Stimulated activated naive CD8-positive, alpha-beta T cell treated with anti-CD3 and anti-CD28 coated beads, Interleukin-15, amount 100 ng/mL, for 72 hours (primary cell): Measurements from ENCODE around the gene GSTM5.

Experiments used
- ATAC-seq: fragments of 150-1000 bp; cut with Tn5 transposase; 2 replicates; pipeline ENCODE4 v1.10.0; 2021; ENCODE audit warnings: mild to moderate bottlenecking, moderate library complexity
- DNase-seq, 2 donors: peaks; one replicate each; pipeline ENCODE4 v3.0.0; 2021 to 2022
- H3K27ac Mint-ChIP-seq, 2 donors: one replicate each; pipeline ENCODE4 v1.8.0; 2022; ENCODE audit warnings: mild to moderate bottlenecking in 2 of 2, mixed read lengths in 2 of 2, moderate library complexity in 2 of 2
- H3K27me3 Mint-ChIP-seq: one replicate; pipeline ENCODE4 v1.8.0; 2022; ENCODE audit warnings: mixed read lengths
- H3K4me1 Mint-ChIP-seq: one replicate; pipeline ENCODE4 v1.8.0; 2022; ENCODE audit warnings: mild to moderate bottlenecking, mixed read lengths
- H3K4me3 Mint-ChIP-seq, 2 donors: one replicate each; pipeline ENCODE4 v1.8.0; 2022; ENCODE audit warnings: mild to moderate bottlenecking in 2 of 2, mixed read lengths in 2 of 2, moderate library complexity in 1 of 2
- H3K9me3 Mint-ChIP-seq, 2 donors: one replicate each; pipeline ENCODE4 v1.8.0; 2022; ENCODE audit warnings: mixed read lengths in 2 of 2

GSTM5 gene

GRCh38 chr1:109716570-109717090, 4.6 kb downstream of the GSTM5 start:
- H3K27me3 Mint-ChIP-seq: peaks cover 35% of the 10 kb centered on the region
- H3K9me3 Mint-ChIP-seq: no peaks in the 10 kb centered on the region
- DNase-seq (no peak), ATAC-seq (no peak)
- no peak overlapping the region for H3K4me3 Mint-ChIP-seq
- H3K4me1 Mint-ChIP-seq: peaks cover 5% of the 10 kb centered on the region
- H3K27ac Mint-ChIP-seq: peak overlapping the region; percentile 8 to 50

GRCh38 chr1:109717729-109718128, 5.7 kb downstream of the GSTM5 start:
- H3K27me3 Mint-ChIP-seq: peaks cover 27% of the 10 kb centered on the region
- no peak overlapping the region for H3K27ac Mint-ChIP-seq
- H3K4me3 Mint-ChIP-seq: no peak overlapping the region
- no peaks in the 10 kb centered on the region for H3K9me3 Mint-ChIP-seq
- DNase-seq (no peak), ATAC-seq (no peak)
- H3K4me1 Mint-ChIP-seq: peaks cover 5% of the 10 kb centered on the region

DNA sequence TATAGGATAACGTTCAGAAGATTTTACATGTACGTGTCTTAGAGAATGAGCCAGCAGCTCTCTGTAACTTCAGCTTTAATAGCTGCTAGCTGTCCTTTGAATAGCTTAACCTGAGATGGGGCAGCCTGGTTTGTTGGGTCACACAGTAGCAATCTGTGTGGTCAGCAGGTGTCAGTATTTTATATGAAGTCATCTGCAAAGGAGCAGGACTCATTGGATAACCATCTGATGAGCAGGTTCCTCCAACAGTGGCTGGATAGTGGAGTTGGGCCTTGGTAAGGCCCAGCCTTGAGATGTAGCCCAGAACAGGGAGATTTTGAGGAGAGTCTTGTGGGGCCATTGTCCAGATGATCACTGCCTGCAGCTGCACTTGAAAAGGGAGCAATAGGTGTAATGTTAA, 6.4 kb downstream of the GSTM5 start:
- ATAC-seq (no peak), DNase-seq (no peak)
- Mint-ChIP-seq H3K4me1 (peaks cover 5% of the 10 kb centered on the region), H3K27me3 (peaks cover 23% of the 10 kb centered on the region), H3K4me3 (no peak overlapping the region), H3K27ac (no peak overlapping the region), H3K9me3 (no peaks in the 10 kb centered on the region)

- ATAC-seq: no peak
- DNase-seq: no peak
- Mint-ChIP-seq H3K27ac (no peak overlapping the region), H3K27me3 (peaks cover 14% of the 10 kb centered on the region), H3K4me3 (no peak overlapping the region), H3K9me3 (no peaks in the 10 kb centered on the region), H3K4me1 (peaks cover 5% of the 10 kb centered on the region)
These were observed 7.3 kb downstream of the GSTM5 start for GRCh38 chr1:109719337-109719837.

DNA sequence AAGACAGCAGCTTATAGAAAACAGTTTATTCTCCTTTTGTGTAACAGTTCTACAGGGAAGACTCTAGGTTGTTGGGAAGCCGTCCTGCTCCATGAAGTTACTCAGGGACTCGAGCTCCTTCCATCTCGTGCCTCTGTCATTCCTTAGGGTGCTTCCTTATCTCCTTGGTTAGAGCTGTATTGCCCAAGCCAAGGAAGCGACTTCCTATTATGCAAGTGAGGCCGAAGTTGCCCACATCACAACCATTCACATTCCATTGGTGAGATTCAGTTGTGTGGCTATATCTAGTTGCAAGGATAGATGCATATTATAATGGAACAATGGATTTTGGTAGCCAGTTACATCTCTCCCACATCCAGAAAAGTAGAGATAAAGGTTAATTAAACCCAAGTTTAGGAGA, 9.0 kb downstream of the GSTM5 start:
- no peak overlapping the region for H3K27ac Mint-ChIP-seq
- ATAC-seq (no peak), DNase-seq (no peak)
- H3K9me3 Mint-ChIP-seq: no peaks in the 10 kb centered on the region
- no peak overlapping the region for H3K4me3 Mint-ChIP-seq
- peaks cover 6% of the 10 kb centered on the region for H3K27me3 Mint-ChIP-seq
- H3K4me1 Mint-ChIP-seq: peaks cover 5% of the 10 kb centered on the region

GRCh38 chr1:109721971-109722370, 9.9 kb downstream of the GSTM5 start:
- Mint-ChIP-seq H3K27me3 (peaks cover 6% of the 10 kb centered on the region), H3K9me3 (no peaks in the 10 kb centered on the region), H3K4me3 (no peak overlapping the region), H3K27ac (no peak overlapping the region), H3K4me1 (peaks cover 6% of the 10 kb centered on the region)
- DNase-seq (no peak), ATAC-seq (no peak)

DNA sequence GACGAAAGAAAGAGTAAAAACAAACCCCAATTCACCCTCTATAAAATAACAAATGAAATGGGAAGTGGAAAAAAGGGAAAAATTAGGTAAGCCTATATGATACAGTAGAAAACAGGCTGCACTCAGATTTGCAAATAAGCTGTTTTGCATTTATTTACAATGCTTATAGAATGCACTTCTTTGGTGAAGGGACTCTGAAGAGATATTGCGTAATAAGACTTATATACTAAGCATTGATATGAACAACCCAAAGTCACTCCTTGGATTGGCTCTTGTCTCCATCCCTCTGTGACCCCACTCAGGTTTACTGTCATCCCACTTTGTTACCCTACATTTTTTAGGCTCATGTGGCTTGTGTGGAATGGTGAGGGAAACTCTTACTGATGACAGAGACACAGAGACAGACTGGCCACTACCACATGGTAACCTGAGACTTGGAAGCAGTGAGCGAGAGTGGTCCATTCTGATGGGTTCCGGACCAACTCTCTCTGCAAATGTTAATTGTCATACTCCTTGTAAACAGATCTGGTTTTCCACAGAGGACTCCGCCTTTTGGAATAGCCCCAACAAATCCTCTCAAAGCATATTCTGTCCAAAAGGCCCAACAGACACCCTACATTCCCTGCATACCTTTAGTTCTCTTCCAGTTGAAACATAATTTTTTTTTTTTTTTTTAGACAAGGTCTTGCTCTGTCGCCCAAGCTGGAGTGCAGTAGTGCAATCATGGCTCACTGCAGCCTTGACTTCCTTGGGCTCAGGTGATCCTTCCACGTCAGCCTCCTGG, 11.0 kb downstream of the GSTM5 start:
- Mint-ChIP-seq H3K27me3 (peaks cover 1% of the 10 kb centered on the region), H3K4me3 (no peak overlapping the region), H3K9me3 (no peaks in the 10 kb centered on the region), H3K4me1 (peaks cover 11% of the 10 kb centered on the region), H3K27ac (no peak overlapping the region)
- ATAC-seq: no peak
- DNase-seq: no peak

DNA sequence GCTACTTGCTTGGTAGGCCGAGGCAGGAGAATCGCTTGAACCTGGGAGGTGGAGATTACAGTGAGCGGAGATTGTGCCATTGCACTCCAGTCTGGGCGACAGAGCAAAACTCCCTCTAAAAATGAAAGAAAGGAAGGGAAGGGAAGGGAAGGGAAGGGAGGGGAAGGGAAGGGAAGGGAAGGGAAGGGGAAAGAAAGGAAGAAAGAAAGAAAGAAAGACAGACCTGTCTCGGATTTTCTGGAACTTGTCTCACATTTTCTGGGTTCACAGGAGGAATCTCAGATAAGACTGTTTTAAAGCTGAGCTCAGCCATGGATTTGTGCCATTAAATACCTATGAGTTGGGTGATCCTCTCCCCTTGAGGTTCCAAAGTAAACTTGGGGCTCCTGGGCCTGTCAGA, 12.9 kb downstream of the GSTM5 start:
- Mint-ChIP-seq H3K27ac (no peak overlapping the region), H3K27me3 (no peaks in the 10 kb centered on the region), H3K4me3 (no peak overlapping the region), H3K4me1 (peaks cover 6% of the 10 kb centered on the region), H3K9me3 (no peaks in the 10 kb centered on the region)
- ATAC-seq: no peak
- no peak for DNase-seq

GRCh38 chr1:109725510-109725909, 13.5 kb downstream of the GSTM5 start:
- Mint-ChIP-seq H3K9me3 (no peaks in the 10 kb centered on the region), H3K4me1 (peaks cover 6% of the 10 kb centered on the region), H3K27me3 (no peaks in the 10 kb centered on the region), H3K27ac (no peak overlapping the region), H3K4me3 (no peak overlapping the region)
- DNase-seq: no peak
- no peak for ATAC-seq

GRCh38 chr1:109726007-109726406, 14.0 kb downstream of the GSTM5 start:
- Mint-ChIP-seq H3K4me1 (peaks cover 6% of the 10 kb centered on the region), H3K27ac (no peak overlapping the region), H3K4me3 (no peak overlapping the region), H3K27me3 (no peaks in the 10 kb centered on the region), H3K9me3 (no peaks in the 10 kb centered on the region)
- DNase-seq: no peak
- no peak for ATAC-seq

- no peak overlapping the region for H3K4me3 Mint-ChIP-seq
- no peak overlapping the region for H3K27ac Mint-ChIP-seq
These were observed 14.8 kb downstream of the GSTM5 start for GRCh38 chr1:109726728-109727373.

DNA sequence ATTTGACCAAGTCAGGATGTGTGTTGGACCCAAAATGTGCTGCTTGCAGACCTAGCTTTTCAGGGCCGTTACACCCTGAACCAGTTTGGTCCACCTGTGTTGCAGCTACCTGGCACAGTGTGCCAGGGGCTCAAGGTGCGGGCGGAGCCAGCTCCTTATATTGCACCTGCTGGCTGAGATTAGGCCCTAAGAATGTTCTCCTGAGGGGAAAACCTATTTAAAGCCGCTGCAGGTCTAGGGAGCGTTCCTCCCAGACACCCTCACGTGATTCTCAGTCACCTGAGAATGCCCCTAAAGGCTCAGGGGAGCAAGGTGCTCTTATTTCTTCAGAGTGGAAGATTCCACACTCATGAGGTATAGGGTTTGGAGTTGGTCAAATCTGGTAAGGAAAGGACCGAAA, 16.8 kb downstream of the GSTM5 start:
- Mint-ChIP-seq H3K27ac (no peak overlapping the region), H3K27me3 (no peaks in the 10 kb centered on the region), H3K4me3 (no peak overlapping the region), H3K9me3 (no peaks in the 10 kb centered on the region), H3K4me1 (peaks cover 6% of the 10 kb centered on the region)
- ATAC-seq (no peak), DNase-seq (no peak)

More at GRCh38 chr1:109726728-109727373, 14.8 kb downstream of the GSTM5 start:
- H3K4me1 Mint-ChIP-seq: peaks cover 6% of the 10 kb centered on the region
- ATAC-seq (no peak), DNase-seq (no peak)
- H3K9me3 Mint-ChIP-seq: no peaks in the 10 kb centered on the region
- H3K27me3 Mint-ChIP-seq: no peaks in the 10 kb centered on the region

DNA sequence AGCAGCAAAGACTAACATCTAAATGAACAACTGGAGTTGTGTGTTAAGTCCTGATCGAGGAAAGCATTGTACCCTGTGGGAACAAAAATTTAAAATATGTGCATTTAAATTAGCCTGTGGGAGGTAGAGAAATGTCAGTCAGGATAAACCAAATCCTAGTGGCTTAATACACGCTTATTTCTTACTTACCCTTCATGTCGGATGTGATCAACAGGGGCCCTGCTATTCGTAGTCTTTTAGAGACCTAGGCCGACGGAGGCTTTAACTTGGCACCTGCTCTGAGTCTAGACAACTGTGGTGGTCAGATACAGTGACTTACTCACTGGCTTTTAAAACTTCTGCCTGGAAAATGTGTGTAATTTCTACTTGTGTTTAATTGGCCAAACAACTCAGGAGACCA, 18.6 kb downstream of the GSTM5 start:
- ATAC-seq (no peak), DNase-seq (no peak)
- H3K27ac Mint-ChIP-seq: no peak overlapping the region
- H3K4me3 Mint-ChIP-seq: no peak overlapping the region
- no peaks in the 10 kb centered on the region for H3K9me3 Mint-ChIP-seq
- H3K27me3 Mint-ChIP-seq: no peaks in the 10 kb centered on the region
- H3K4me1 Mint-ChIP-seq: peaks cover 6% of the 10 kb centered on the region

GRCh38 chr1:109732390-109732881, 20.4 kb downstream of the GSTM5 start:
- Mint-ChIP-seq H3K4me1 (peaks cover under 1% of the 10 kb centered on the region), H3K27me3 (no peaks in the 10 kb centered on the region), H3K27ac (no peak overlapping the region), H3K9me3 (no peaks in the 10 kb centered on the region), H3K4me3 (no peak overlapping the region)
- DNase-seq: no peak
- no peak for ATAC-seq

DNA sequence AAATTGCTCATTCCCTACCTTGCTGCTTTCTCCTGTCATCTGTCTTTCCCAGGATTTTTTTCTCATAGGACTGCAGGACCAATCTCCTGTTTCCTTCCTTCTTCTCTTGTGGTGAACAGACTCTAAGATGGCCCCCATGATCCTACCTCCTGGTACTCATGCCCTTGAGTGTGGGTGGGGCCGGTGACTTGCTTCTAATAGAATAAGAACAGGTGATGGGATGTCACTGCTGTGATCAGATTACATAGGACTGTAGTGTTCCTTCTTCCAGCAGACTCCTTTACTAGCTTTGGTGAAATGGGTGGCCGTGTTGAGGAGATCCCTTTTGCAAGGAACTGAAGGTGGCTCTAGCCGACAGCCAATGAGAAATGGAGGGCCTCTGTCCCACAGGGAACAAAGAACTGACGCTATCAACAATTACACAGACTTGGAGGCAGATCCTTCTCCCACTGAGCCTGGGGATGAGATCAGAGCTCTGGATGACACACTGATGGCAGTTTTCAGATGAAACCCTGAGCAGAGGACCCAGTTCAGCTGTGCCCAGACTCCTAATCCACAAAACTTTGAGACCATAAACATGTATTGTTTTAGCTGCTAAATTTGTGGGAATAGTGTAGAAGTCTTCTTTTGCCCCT, 21.3 kb downstream of the GSTM5 start:
- Mint-ChIP-seq H3K9me3 (no peaks in the 10 kb centered on the region), H3K27ac (no peak overlapping the region), H3K4me3 (no peak overlapping the region), H3K27me3 (no peaks in the 10 kb centered on the region), H3K4me1 (no peaks in the 10 kb centered on the region)
- no peak for ATAC-seq
- no peak for DNase-seq
